ENCODE measurements around the gene MBOAT2. TPM values are rescaled to one million over a fixed set of nuclear protein-coding genes. Genes with fewer than 3 reads are reported as not detected.
"Not testable (repeated sequence)": the region's sequence is repeated elsewhere in the genome, so short reads cannot be mapped to it uniquely, and the experiment has no call there.

The MBOAT2 gene
- total and polyA plus RNA-seq, 2 experiments from 2014 or later, result 15.9 to 22.7 TPM

DNA sequence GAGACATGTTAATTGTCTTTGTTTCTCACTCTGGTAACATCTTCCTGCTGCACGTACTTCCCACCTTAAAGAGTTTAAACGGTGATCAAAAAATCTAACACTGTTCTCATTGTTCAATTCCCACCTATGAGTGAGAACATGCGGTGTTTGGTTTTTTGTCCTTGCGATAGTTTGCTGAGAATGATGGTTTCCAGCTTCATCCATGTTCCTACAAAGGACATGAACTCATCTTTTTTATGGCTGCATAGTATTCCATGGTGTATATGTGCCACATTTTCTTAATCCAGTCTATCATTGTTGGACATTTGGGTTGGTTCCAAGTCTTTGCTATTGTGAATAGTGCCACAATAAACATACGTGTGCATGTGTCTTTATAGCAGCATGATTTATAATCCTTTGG lies 73.3 kb downstream of the MBOAT2 start:
- not testable (repeated sequence) for H3K27ac ChIP-seq (ENCODE audit: low read depth); H3K9me3 Mint-ChIP-seq; H3K9me2 ChIP-seq (ENCODE audit: insufficient read depth); H3K36me3 Mint-ChIP-seq (ENCODE audit: low read depth); DNase-seq (ENCODE audit: low spot score); H3K79me2 ChIP-seq (replicated peaks; ENCODE audit: insufficient read depth); H3K4me3 Mint-ChIP-seq; H3K27me3 Mint-ChIP-seq (ENCODE audit: insufficient read depth, low read depth, poor library complexity); H3K4me1 Mint-ChIP-seq; H3K36me3 ChIP-seq (ENCODE audit: insufficient read depth); H3K4me3 ChIP-seq; H3K27ac Mint-ChIP-seq; ATAC-seq; H4K20me1 ChIP-seq (replicated peaks; ENCODE audit: insufficient read depth); H3K27me3 ChIP-seq (ENCODE audit: insufficient read depth); H3F3A ChIP-seq (replicated peaks; ENCODE audit: low read depth); H2AFZ ChIP-seq; H3K4me2 ChIP-seq; H3K4me1 ChIP-seq (ENCODE audit: insufficient read depth)

DNA sequence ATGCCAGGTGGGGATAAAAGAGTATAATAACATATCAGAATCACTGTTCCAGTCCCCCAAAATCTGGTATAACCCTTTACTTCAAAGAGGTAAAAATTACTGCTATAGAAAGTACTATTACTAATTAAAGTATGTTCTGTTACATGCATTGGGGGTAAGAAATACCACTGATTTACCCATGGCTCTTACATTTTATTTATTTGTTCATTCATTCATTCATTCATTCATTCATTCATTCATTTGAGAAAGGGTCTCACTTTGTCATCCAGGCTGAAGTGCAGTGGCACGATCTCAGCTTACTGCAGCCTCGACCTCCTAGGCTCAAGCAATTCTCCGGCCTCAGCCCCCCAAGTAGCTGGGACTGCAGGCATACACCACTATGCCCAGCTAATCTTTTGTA lies 74.4 kb downstream of the MBOAT2 start:
- no peaks in the 10 kb centered on the region for H3K9me2 ChIP-seq (ENCODE audit: insufficient read depth)
- H3K4me1 ChIP-seq (ENCODE audit: insufficient read depth), result no peaks in the 10 kb centered on the region
- no peaks in the 10 kb centered on the region for H4K20me1 ChIP-seq (replicated peaks; ENCODE audit: insufficient read depth)
- H2AFZ ChIP-seq, result no peak overlapping the region
- no peak overlapping the region for H3K4me3 ChIP-seq
- ATAC-seq, result no peak
- no peak for DNase-seq (ENCODE audit: low spot score)
- H3K27me3 ChIP-seq (ENCODE audit: insufficient read depth), result no peaks in the 10 kb centered on the region
- no peak overlapping the region for H3K27ac Mint-ChIP-seq
- H3K79me2 ChIP-seq (replicated peaks; ENCODE audit: insufficient read depth), result no peaks in the 10 kb centered on the region
- H3K36me3 Mint-ChIP-seq (ENCODE audit: low read depth), result peaks cover 7% of the 10 kb centered on the region; the same call in 2 of the 3 replicates
- H3K36me3 ChIP-seq (ENCODE audit: insufficient read depth), result no peaks in the 10 kb centered on the region
- no peak overlapping the region for H3K4me2 ChIP-seq
- no peak overlapping the region for H3K27ac ChIP-seq (ENCODE audit: low read depth)
- no peaks in the 10 kb centered on the region for H3K9me3 Mint-ChIP-seq
- no peaks in the 10 kb centered on the region for H3F3A ChIP-seq (replicated peaks; ENCODE audit: low read depth)
- peaks cover 2% of the 10 kb centered on the region for H3K27me3 Mint-ChIP-seq (ENCODE audit: insufficient read depth, low read depth, poor library complexity)
- H3K4me3 Mint-ChIP-seq, result no peak overlapping the region
- H3K4me1 Mint-ChIP-seq, result peaks cover 7% of the 10 kb centered on the region
- no peak for TF ChIP-seq ZNF331 (CRISPR knock-in tag; IDR thresholded peaks at IDR 0.05; ENCODE audit: low read depth)
- no peak for TF ChIP-seq NANOG (IDR thresholded peaks at IDR 0.05; ENCODE audit: borderline replicate concordance)
- TF ChIP-seq ZNF114 (CRISPR knock-in tag; IDR thresholded peaks at IDR 0.05), result no peak
- TF ChIP-seq EZH2phosphoT487 (IDR thresholded peaks at IDR 0.05; ENCODE audit: unreplicated experiment), result no peak
- no peak for TF ChIP-seq REST (IDR thresholded peaks at IDR 0.05; ENCODE audit: unreplicated experiment)
- no peak for TF ChIP-seq POLR2AphosphoS5 (IDR thresholded peaks at IDR 0.05; ENCODE audit: low read depth)
- TF ChIP-seq CTCF (conservative IDR thresholded peaks at IDR 0.05; ENCODE audit: low read depth in 2 of 2), result no peak
- TF ChIP-seq ETS1 (IDR thresholded peaks at IDR 0.05), result no peak
- TF ChIP-seq, protein P1, sequence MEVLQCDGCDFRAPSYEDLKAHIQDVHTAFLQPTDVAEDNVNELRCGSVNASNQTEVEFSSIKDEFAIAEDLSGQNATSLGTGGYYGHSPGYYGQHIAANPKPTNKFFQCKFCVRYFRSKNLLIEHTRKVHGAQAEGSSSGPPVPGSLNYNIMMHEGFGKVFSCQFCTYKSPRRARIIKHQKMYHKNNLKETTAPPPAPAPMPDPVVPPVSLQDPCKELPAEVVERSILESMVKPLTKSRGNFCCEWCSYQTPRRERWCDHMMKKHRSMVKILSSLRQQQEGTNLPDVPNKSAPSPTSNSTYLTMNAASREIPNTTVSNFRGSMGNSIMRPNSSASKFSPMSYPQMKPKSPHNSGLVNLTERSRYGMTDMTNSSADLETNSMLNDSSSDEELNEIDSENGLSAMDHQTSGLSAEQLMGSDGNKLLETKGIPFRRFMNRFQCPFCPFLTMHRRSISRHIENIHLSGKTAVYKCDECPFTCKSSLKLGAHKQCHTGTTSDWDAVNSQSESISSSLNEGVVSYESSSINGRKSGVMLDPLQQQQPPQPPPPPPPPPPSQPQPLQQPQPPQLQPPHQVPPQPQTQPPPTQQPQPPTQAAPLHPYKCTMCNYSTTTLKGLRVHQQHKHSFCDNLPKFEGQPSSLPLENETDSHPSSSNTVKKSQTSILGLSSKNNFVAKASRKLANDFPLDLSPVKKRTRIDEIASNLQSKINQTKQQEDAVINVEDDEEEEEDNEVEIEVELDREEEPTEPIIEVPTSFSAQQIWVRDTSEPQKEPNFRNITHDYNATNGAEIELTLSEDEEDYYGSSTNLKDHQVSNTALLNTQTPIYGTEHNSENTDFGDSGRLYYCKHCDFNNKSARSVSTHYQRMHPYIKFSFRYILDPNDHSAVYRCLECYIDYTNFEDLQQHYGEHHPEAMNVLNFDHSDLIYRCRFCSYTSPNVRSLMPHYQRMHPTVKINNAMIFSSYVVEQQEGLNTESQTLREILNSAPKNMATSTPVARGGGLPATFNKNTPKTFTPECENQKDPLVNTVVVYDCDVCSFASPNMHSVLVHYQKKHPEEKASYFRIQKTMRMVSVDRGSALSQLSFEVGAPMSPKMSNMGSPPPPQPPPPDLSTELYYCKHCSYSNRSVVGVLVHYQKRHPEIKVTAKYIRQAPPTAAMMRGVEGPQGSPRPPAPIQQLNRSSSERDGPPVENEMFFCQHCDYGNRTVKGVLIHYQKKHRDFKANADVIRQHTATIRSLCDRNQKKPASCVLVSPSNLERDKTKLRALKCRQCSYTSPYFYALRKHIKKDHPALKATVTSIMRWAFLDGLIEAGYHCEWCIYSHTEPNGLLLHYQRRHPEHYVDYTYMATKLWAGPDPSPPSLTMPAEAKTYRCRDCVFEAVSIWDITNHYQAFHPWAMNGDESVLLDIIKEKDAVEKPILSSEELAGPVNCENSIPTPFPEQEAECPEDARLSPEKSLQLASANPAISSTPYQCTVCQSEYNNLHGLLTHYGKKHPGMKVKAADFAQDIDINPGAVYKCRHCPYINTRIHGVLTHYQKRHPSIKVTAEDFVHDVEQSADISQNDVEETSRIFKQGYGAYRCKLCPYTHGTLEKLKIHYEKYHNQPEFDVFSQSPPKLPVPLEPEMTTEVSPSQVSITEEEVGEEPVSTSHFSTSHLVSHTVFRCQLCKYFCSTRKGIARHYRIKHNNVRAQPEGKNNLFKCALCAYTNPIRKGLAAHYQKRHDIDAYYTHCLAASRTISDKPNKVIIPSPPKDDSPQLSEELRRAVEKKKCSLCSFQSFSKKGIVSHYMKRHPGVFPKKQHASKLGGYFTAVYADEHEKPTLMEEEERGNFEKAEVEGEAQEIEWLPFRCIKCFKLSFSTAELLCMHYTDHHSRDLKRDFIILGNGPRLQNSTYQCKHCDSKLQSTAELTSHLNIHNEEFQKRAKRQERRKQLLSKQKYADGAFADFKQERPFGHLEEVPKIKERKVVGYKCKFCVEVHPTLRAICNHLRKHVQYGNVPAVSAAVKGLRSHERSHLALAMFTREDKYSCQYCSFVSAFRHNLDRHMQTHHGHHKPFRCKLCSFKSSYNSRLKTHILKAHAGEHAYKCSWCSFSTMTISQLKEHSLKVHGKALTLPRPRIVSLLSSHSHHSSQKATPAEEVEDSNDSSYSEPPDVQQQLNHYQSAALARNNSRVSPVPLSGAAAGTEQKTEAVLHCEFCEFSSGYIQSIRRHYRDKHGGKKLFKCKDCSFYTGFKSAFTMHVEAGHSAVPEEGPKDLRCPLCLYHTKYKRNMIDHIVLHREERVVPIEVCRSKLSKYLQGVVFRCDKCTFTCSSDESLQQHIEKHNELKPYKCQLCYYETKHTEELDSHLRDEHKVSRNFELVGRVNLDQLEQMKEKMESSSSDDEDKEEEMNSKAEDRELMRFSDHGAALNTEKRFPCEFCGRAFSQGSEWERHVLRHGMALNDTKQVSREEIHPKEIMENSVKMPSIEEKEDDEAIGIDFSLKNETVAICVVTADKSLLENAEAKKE (CRISPR knock-in tag; IDR thresholded peaks at IDR 0.05), result no peak
- TF ChIP-seq CREB1 (CRISPR knock-in tag; IDR thresholded peaks at IDR 0.05; ENCODE audit: low read depth), result no peak

All from GM23338 (cell line).